Posterior cingulate gyrus (tissue), 11 donors: Measurements from ENCODE around the gene SHANK2.
A peak's percentile ranks its signal among the peaks of the same experiment; 100 is the strongest.

Experiments used
- DNase-seq, 10 donors: peaks; one replicate each; pipeline versions ENCODE4 v3.0.0 to v3.0.0-alpha.2; 2020 to 2021; ENCODE audit warnings: mixed read lengths in 3 of 10
- intact Hi-C: fragments of 100-400 bp; cut with DNase I; formaldehyde crosslinking; loops from one replicate; pipeline ENCODE4 v1.15.1; 2023

Gene SHANK2

GRCh38 chr11:71207563-71207962 lies 44.8 kb downstream of the SHANK2 start:
- peak in 2 of 10 donors; percentile 24 to 42 for DNase-seq
- intact Hi-C loops: no loop called here

DNA sequence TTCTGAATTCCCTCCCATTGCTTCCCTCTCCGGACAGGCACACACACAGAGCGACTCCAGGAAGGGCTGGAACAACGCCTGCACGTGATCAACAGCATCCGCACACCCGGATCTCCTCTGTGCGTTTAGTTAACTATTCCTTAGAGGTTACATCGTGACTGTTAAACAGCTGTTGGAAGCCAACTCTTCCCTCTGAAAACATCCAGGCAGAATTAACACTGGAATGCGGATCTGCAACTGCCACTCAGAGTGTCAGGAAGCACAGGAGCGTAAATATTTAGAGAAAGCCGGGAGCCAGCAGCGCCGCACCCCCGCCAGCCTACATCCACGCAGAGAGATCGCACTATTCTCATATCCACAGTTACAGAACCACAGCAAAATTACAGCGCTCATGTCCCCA lies 46.2 kb downstream of the SHANK2 start:
- DNase-seq: peak in 2 of 10 donors; percentile 48 to 59
- intact Hi-C loops: no loop called here

DNA sequence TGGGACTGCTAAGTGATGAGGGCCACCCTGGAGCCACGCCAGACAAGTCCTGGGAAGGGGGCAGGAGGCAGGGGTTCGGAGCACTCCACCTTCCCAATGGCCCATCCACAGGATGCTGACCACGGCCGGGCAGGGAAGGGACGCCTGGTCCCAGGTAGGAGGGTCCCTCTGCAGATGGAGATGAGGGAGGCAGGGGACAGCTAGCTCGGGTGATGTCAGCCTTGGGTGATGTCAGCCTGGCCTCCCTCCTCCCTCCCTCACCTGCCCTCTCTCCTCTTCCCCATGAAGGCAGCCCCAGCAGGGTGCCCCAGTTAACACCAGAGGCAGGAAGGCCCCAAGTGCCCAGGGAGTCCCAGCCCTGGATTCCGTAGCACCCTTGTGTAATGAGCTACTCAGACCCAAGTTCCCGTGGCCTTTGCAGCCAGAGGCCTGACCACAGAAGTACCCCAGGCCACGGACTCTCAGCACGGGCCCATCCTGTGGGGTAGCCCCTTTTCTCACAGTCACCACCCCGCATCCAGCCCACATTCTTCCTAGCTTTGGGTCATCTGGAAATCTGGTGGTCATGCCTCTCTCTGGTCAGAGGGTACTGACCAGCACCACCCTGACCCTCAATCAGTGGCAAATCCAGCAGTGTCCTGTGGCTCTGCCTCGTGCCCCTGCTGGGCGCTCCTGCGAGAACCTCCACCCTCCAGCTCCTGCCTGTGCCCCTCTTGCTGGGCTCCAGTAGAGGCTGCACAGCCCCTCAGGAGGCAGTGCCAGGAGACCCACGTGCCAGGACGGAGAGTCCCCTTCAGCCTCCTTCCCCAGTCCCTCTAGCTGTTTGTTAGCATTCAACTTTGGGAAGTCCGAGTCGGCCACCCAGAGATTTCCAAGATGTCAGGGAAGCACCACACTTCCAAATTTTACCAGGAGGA lies 47.4 kb downstream of the SHANK2 start:
- intact Hi-C loops: no loop called here
- peak in 2 of 10 donors; percentile 71 to 80 for DNase-seq

DNA sequence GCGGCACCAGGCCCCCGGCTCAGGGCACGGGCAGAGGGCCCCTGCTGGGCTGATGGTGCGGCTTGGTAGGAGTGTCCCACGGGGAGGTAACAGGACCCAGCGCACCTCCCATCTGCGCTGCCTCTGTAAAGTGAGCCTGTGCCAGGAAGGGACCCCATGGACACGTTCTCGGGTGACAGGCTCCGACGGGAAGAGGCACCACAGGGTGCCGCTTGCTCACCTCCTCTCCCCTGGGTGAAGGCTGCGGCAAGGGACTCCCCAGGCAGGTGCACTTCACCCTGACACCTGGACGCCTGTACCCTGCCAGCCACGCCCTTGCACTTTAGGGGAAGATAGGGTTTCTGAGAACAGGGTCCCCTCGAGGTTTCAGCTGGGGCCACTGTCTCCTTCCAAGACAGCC lies 48.1 kb downstream of the SHANK2 start:
- intact Hi-C loops: no loop called here
- peak in 2 of 10 donors; percentile 78 to 81 for DNase-seq

- intact Hi-C loops: no loop called here
- DNase-seq: peak in 2 of 10 donors; percentile 41 to 73
Measured at GRCh38 chr11:71203681-71204080, 48.7 kb downstream of the SHANK2 start.

GRCh38 chr11:71202966-71203365 lies 49.4 kb downstream of the SHANK2 start:
- peak in 2 of 10 donors; percentile 13 to 52 for DNase-seq
- intact Hi-C loops: no loop called here

DNA sequence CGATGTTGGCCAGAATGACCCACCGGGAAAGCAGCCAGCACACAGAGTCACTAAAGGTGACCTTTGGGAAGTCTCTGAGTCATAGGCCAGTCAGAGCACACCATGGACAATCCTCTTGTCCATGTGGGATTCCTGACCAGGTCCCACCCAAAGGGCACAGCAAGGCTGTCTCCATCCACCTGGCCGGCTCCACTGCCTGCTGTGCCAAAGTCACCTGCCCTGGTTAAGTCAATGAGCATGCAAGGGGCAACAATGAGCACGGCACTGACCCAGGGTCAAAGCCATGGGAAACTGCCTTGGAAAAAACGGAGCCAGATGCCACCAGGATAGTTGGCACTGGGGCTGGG lies 49.8 kb downstream of the SHANK2 start:
- intact Hi-C loops: no loop called here
- DNase-seq: peak in 1 of 10 donors; percentile 14
